COR-L47 (cell line): ENCODE data around the gene ACSL1.
A peak's percentile ranks its signal among the peaks of the same experiment; 100 is the strongest.

Experiments used
- DNase-seq: peaks from one replicate; lab custom pipeline; 2025; lab: John Stamatoyannopoulos, UW

Gene ACSL1, protein sequence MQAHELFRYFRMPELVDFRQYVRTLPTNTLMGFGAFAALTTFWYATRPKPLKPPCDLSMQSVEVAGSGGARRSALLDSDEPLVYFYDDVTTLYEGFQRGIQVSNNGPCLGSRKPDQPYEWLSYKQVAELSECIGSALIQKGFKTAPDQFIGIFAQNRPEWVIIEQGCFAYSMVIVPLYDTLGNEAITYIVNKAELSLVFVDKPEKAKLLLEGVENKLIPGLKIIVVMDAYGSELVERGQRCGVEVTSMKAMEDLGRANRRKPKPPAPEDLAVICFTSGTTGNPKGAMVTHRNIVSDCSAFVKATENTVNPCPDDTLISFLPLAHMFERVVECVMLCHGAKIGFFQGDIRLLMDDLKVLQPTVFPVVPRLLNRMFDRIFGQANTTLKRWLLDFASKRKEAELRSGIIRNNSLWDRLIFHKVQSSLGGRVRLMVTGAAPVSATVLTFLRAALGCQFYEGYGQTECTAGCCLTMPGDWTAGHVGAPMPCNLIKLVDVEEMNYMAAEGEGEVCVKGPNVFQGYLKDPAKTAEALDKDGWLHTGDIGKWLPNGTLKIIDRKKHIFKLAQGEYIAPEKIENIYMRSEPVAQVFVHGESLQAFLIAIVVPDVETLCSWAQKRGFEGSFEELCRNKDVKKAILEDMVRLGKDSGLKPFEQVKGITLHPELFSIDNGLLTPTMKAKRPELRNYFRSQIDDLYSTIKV

GRCh38 chr4:184825896-184826690 lies at the start of gene ACSL1:
Gene ACSL1 (minus strand): TSS chr4:184825968. CDS start chr4:184803514, 22,454 bp downstream.
- peak; percentile 68 for DNase-seq

GRCh38 chr4:184873054-184873453 lies 47.3 kb upstream of the ACSL1 start:
- no peak for DNase-seq

DNA sequence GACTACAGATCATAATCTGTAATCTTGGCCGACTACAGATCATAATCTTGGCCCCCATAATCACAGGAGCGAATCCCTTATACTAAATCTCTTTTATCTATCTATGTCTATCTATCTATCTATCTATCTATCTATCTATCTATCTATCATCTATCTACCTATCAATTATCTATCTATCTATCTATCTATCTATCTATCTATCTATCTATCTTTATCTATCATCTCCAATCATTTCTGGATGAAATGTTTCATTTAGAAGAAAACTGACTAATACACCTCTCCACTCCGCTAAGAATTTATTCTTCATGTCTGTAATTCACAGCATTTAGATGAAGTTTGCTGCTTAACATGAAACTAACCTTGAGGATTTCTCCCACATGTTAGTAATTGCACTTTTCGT lies 45.0 kb upstream of the ACSL1 start:
- DNase-seq = no peak

DNA sequence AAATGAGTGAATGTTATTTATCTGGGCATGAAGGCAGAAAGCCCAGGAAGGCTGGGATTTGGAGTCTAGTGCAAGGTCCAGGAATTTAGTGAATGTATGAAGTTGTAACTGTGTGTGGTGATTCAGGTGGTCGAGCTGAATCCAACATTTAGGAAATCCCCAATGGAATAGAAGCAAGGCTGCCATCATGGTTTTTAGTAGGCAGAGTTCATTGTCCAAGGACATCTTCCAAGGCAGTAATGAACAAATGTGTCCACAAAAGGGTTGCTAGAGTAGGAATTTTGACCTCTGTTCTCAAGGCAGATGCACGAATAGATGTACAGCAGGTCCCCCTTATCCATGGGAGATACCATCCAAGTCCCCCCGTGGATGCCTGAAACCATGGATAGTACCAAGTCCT lies 42.9 kb upstream of the ACSL1 start:
- DNase-seq = no peak

DNA sequence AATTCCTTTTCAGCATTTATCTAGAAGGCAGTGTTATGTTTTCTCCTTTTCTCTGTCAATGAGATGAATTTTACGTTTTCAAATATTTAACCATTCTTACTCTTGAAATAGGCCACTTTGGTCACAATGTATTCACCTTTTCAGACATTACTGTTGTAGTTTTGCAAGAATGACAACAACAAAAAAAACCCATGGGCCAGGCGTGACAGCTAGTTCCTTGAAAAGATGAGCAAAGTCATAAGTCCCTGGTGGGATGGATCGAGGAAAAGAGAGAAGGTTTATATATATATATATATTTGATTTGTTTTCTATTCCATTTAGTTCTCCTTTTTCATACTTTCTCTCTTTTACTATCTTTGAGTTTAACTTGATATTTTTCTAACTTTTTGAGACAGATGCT lies 38.1 kb upstream of the ACSL1 start:
- no peak for DNase-seq

GRCh38 chr4:184861047-184861446 lies 35.3 kb upstream of the ACSL1 start:
- no peak for DNase-seq

DNA sequence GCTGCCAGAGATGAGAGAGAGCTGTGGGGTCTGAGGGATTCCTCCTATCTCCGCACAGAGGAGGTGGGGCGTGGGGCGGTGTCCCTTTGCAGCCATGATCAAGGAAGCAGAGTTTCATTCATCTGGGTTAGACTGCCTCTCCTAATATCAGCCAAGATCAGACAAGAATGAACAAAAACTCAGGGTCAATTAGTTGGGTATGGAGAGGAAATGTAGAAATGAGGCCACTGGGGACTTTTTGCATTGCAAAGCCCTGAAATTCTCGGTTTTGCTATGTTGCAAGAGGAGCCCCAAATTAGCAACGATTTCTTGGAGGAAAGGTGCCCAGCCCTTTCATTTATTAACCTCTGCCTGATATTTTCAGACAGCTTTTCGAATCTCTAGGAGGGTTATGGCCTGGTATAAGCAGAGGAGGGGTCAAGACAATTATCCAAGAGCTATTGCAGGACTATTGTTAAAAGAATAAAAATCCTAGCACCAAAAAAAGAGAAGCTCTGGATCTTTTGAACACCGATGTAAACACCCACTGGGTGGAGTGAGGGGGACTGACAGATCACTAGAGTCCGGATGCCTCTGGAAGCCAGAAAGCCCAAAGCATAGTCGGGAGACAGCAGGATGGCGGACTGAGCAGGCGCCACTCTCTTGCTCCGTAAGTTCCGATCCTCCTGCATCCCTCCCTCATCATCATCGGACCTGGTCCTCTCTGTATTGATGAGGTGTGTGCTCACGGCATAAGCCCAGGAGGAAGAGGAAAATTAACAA lies 34.4 kb upstream of the ACSL1 start:
- DNase-seq = no peak

DNA sequence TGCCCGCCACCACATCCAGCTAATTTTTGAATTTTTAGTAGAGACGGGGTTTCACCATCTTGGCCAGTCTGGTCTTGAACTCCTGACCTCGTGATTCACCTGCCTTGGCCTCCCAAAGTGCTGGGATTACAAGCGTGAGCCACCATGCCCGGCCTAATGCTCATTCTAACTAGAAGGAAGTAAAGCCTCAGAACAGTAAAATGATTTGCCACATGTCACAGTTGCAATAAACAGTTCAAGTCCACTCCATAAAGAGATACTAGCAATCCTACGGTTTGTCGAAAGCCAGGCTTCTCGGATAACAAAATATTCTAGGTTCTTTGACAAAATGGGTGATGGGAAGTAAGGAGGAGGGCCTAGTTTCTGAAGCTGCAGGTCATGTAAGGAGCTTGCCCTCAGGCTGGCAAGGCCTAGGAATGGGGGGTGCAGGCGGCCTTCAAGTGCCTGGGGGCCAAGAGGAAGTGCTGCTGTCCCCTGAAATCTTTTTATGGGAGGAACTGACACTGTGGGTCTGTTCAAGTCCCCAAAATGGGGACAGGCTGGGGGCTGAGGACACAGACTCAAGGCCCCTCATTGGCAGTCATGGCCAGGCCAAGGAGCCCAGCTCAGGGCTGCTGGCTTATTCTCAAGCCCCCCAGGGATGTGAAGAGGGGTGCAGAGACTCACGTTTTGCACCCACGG lies 31.8 kb upstream of the ACSL1 start:
- no peak for DNase-seq

GRCh38 chr4:184856277-184856609 lies 30.5 kb upstream of the ACSL1 start:
- no peak for DNase-seq

- DNase-seq = no peak
Measured at GRCh38 chr4:184854673-184855072, 28.9 kb upstream of the ACSL1 start.

GRCh38 chr4:184853436-184853835 lies 27.7 kb upstream of the ACSL1 start:
- DNase-seq = no peak

DNA sequence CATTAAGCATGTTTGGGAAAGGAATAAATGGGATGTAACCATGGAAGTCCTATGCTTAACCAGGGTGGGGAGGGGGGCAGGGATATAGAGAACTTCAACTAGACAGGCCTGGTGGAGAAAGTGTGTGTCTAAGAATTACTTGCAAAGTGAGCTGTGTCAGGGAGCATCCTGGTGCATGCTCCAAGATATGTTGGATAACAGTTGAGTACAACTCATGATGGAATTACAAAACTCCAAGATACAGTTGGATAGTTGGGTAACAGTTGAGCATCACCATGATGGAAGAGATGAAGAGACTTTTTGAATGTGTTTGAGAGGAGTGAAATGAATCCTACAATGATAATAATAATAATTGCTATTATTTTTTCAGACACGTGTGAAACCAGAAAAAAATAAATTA lies 26.1 kb upstream of the ACSL1 start:
- no peak for DNase-seq

DNA sequence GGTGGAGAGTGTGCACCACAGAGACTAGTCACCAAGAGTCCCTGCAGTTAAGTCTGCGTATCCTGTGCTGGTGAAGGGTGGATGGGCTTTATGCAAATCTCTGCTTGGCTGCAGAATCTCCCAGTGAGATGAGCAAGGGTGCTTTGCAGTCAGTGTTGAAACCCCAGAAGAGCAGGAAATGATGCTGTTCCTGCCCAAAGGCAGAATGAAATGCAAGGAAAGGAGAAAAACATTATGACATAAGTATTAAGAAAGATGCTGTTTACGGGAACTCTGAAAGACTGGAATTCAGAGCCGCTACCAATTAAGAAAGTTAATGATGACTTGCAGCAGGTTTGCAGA lies 25.4 kb upstream of the ACSL1 start:
- no peak for DNase-seq

DNA sequence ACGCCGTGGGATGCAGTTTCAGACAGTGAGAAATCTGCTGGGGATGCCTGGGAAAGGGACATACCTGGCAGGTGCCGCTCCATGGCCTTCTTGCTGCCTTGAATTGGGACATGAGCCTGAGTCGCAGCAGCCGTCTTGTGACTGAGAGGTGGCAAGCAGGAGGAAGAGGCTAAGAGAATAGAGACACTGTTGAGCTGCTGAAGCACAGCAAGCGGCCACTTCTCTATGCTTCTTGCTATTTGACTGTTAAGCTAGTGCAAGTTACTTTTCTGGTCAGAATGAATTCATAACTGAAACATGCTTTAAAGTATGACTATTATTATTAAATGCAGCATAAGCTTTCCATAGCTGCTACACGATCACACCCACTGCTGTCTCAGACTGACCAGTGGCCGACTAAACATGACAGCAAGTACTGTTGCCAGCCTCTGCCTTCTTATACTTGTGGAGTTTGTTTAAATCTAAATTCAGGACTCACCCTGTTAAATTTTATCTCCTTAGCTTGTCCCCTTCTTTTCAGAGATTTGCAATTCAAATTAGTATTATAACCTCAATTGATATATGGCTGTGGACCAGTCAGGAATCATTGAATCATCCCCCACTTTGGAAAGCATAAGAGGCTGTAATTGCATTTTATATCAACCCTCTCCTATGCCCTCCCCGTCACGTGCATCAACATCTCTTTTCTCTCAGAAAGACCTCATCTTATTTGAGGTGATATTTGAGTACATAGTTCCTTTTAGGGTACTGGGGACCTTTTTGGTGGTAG lies 24.8 kb upstream of the ACSL1 start:
- DNase-seq = no peak

DNA sequence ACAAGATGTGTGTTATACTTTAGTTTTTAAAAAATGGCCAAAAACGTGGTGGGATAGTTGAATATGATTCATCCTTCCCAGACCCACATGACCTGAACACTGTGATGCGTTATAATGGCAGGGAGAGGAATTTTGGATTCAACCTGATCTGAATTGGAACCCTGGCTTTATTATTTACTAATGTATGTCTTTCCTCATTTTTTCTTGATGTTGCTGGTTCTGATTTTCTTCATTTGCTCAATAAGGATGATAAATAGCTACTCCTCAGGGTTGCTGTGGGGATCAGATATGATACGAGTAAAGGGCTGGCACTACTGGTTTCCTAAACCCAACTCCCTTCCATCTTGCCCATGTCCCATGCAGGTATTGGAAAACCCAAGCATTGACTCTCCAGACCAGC lies 24.2 kb upstream of the ACSL1 start:
- no peak for DNase-seq

- DNase-seq = no peak
Measured at GRCh38 chr4:184849185-184849584, 23.4 kb upstream of the ACSL1 start.

DNA sequence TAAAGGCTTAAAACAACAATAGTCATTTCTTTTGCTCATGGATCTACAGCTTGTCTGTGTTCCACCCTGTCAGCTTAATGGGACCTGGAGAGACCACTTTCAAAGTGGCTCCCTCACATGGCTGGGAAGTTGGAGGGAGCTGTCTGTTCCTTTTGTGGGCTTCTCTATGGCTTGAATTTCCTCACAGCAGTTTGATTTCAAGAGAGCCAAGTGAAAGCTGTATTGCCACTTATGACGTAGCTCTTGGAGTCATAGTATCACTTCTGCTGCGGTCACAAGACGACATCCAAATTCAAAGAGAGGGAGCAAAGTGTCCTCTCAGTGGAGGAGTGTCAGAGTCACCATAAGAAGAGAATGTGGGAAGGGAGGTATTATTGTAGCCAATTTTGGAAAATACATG lies 22.7 kb upstream of the ACSL1 start:
- DNase-seq = no peak

DNA sequence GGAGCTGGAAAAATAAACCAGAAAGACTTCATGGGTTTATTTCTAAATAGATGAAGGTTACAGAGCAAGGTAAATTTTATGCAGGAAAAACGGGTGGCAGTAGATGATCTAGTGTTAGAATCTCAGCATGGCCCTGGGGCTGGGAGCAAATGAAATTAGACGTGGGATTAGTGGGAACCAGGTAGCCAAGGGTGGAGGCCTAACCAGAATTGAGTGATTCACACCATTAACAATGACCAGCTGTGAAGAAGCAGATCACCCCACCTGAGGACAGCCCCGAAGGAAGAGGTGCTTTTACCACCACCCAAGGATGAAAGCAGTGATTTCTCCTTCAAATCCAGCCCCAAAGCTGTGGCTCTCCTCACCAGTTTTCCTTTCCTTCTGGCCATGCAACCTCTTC lies 20.8 kb upstream of the ACSL1 start:
- no peak for DNase-seq

DNA sequence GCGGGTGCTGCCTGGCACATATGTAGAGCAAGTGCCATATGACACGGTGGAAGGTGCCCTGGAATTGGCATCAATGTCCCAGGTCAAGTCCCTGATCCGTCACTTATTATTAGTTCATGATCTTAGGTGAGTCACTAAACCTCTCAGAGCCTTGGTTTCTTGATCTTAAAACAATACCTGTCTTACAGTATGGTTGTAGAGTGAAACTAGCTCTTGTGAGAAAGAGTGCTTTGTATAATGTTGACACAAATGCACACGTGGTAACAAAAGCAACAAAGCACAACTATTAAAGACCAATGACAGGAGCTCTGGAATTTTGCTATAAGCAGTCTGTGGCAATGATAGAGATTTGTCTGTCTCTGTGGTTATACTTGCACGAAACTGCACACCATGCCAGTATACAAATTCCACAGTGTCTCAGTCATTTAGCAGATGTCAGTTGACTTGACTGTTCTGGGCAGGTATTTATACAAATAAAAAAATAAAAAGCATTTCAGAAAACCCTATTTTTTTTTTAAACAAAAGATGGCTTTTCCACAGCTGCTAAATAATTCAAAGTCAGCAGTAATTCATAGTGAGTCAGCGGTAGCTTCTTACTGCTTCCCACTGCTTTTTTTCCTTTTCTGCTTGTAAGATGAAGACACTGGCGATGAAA lies 19.7 kb upstream of the ACSL1 start:
- DNase-seq = no peak

DNA sequence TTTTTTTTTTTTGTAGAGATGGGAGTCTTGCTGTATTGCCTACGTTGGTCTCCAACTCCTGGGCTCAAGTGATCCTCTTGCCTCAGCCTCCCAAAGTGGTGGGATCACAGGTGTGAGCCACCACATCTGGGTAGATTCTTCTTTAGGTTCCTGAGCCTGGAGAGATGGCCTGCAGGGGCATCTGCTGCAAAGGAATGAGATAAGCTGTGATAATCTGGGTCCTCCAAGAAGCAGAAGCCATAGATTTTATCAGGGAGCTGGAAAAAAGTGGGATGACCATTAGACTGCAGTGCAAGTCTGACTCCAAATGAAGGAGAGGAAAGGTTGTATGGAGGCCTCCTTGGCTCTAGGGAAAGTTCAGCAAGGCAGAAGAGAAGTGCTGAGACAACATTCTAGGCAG lies 19.0 kb upstream of the ACSL1 start:
- DNase-seq = no peak
